ENCODE data around the gene GANAB. TPM values are rescaled to one million over a fixed set of nuclear protein-coding genes. Genes with fewer than 3 reads are reported as not detected.
A peak's percentile ranks its signal among the peaks of the same experiment; 100 is the strongest.

Gene GANAB
- total and polyA plus RNA-seq, 4 donors, result 104 to 266 (median 168) TPM

DNA sequence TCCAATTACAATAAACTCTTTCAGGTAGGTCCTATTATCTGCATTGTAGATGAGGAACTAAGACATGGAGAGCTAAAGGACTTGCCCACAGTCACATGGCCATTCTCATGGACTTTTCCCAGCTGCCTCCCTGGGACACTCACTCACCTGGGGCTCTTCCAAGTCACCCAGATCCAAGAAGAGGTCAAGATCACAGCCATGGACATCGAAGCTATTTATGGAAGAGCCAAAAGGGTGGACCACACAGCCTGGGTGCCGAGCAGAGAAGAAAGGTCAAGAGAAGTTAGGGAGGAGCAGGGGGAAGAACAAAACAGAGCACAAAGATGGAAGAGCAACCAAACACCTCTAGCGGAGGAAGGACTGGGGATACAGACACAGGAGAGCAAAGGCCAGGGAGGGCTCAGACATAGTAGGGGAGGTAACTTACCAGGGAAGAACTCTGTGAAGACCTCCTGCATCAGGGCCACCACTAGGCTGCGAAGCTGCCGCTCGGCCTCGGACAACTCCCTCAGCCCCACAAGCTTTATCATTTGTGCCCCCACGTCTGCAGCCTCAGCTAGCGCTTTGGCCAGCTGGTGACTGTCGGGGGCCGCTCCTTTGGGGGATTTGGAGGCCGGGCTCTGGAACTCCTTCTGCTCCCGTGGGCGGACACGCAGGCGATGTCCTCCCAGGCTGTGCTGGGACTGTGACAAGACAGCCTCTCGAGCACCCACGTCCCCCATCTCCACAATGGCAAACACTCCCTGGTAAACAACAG is 65.3 kb downstream of the GANAB start:
- peaks cover 0 to 3% (median under 1%) of the 10 kb centered on the region in 5 donors for H3K4me1 ChIP-seq (ENCODE audit: control insufficient read depth in 5 of 5, insufficient read depth in 5 of 5, low read length in 5 of 5)
- H3K36me3 ChIP-seq (ENCODE audit: control insufficient read depth in 4 of 4, insufficient read depth in 4 of 4, low read length in 4 of 4), result peaks cover 2 to 26% (median 23%) of the 10 kb centered on the region in 4 donors
- no peak for DNase-seq
- no peak overlapping the region for H3K27ac ChIP-seq (ENCODE audit: low read depth in 1 of 2, low read length in 1 of 2)
- no peak for TF ChIP-seq CTCF (IDR thresholded peaks at IDR 0.05; ENCODE audit: control extremely low read depth, extremely low read depth)
- no peak overlapping the region for H3K9ac ChIP-seq (ENCODE audit: insufficient read depth in 1 of 2, low read length in 2 of 2)
- ATAC-seq (ENCODE audit: insufficient read depth, low FRiP score), result no peak
- no peak overlapping the region for H3K4me3 ChIP-seq
- WGBS, 2 donors, result 92 to 95% methylated on average over 18 of the region's 18 CpGs
- no peaks in the 10 kb centered on the region for H3K27me3 ChIP-seq (ENCODE audit: control insufficient read depth in 3 of 3, insufficient read depth in 3 of 3, low read length in 2 of 3)
- H3K9me3 ChIP-seq (ENCODE audit: control insufficient read depth in 4 of 4, insufficient read depth in 3 of 4, low read length in 3 of 4), result no peaks in the 10 kb centered on the region

DNA sequence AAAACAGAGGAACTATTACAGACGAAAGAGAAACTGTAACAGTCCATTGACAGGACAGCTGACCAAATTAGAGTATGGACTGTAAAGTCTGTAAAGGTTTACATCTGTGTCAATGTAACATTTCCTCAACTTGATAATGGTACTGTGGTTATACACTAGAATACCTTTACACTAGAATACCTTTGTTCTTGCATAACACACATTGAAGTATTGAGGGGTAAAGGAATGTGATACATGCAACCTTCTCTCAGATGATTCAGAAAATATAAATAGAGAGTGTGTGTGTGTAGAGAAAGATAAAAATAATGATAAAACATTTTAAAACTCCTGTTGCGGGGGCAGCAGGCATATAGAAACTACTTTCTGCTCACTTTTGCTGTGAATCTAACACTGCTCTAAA is 67.2 kb downstream of the GANAB start:
- Histone ChIP-seq H3K4me1 (ENCODE audit: control insufficient read depth in 5 of 5, insufficient read depth in 5 of 5, low read length in 5 of 5) (peaks cover 0 to 18% (median 7%) of the 10 kb centered on the region in 5 donors), H3K9ac (ENCODE audit: insufficient read depth in 1 of 2, low read length in 2 of 2) (no peak overlapping the region), H3K27me3 (ENCODE audit: control insufficient read depth in 3 of 3, insufficient read depth in 3 of 3, low read length in 2 of 3) (no peaks in the 10 kb centered on the region), H3K4me3 (no peak overlapping the region), H3K36me3 (ENCODE audit: control insufficient read depth in 4 of 4, insufficient read depth in 4 of 4, low read length in 4 of 4) (peaks cover 2 to 26% (median 19%) of the 10 kb centered on the region in 4 donors), H3K27ac (ENCODE audit: low read depth in 1 of 2, low read length in 1 of 2) (no peak overlapping the region), H3K9me3 (ENCODE audit: control insufficient read depth in 4 of 4, insufficient read depth in 3 of 4, low read length in 3 of 4) (no peaks in the 10 kb centered on the region)
- no peak for DNase-seq
- no peak for TF ChIP-seq CTCF (IDR thresholded peaks at IDR 0.05; ENCODE audit: control extremely low read depth, extremely low read depth)
- 92% methylated on average over 2 of the region's 2 CpGs for WGBS, 2 donors
- ATAC-seq (ENCODE audit: insufficient read depth, low FRiP score), result no peak

- Histone ChIP-seq H3K4me3 (no peak overlapping the region), H3K27me3 (ENCODE audit: control insufficient read depth in 3 of 3, insufficient read depth in 3 of 3, low read length in 2 of 3) (no peaks in the 10 kb centered on the region), H3K4me1 (ENCODE audit: control insufficient read depth in 5 of 5, insufficient read depth in 5 of 5, low read length in 5 of 5) (peaks cover 0 to 18% (median 7%) of the 10 kb centered on the region in 5 donors), H3K9me3 (ENCODE audit: control insufficient read depth in 4 of 4, insufficient read depth in 3 of 4, low read length in 3 of 4) (no peaks in the 10 kb centered on the region), H3K9ac (ENCODE audit: insufficient read depth in 1 of 2, low read length in 2 of 2) (no peak overlapping the region), H3K27ac (ENCODE audit: low read depth in 1 of 2, low read length in 1 of 2) (peak overlapping the region in 1 of 2 donors; percentile 34), H3K36me3 (ENCODE audit: control insufficient read depth in 4 of 4, insufficient read depth in 4 of 4, low read length in 4 of 4) (peaks cover 2 to 26% (median 17%) of the 10 kb centered on the region in 4 donors)
- no peak for ATAC-seq (ENCODE audit: insufficient read depth, low FRiP score)
- no peak for TF ChIP-seq CTCF (IDR thresholded peaks at IDR 0.05; ENCODE audit: control extremely low read depth, extremely low read depth)
- WGBS, 2 donors, result 96 to 99% methylated on average over 11 of the region's 11 CpGs
- no peak for DNase-seq
These were observed 67.9 kb downstream of the GANAB start for GRCh38 chr11:62578541-62578940.
